ENCODE measurements around the gene ATP5MC2.
"Not testable (repeated sequence)": the region's sequence is repeated elsewhere in the genome, so short reads cannot be mapped to it uniquely, and the experiment has no call there.

The ATP5MC2 gene

GRCh38 chr12:53694756-53695151 lies 18.9 kb upstream of the ATP5MC2 start:
- H3K4me3 ChIP-seq (replicated peaks; ENCODE audit: low read depth, low read length): no peak overlapping the region
- TF ChIP-seq CTCF (IDR thresholded peaks at IDR 0.05; ENCODE audit: low read length, missing control alignments): no peak
- no peak for DNase-seq (ENCODE audit: low read depth)

- no peak overlapping the region for H3K4me3 ChIP-seq (replicated peaks; ENCODE audit: low read depth, low read length)
- no peak for DNase-seq (ENCODE audit: low read depth)
- no peak for TF ChIP-seq CTCF (IDR thresholded peaks at IDR 0.05; ENCODE audit: low read length, missing control alignments)
Observed at GRCh38 chr12:53688134-53688533, 12.3 kb upstream of the ATP5MC2 start.

GRCh38 chr12:53686436-53686835 lies 10.6 kb upstream of the ATP5MC2 start:
- no peak overlapping the region for H3K4me3 ChIP-seq (replicated peaks; ENCODE audit: low read depth, low read length)
- no peak for DNase-seq (ENCODE audit: low read depth)
- TF ChIP-seq CTCF (IDR thresholded peaks at IDR 0.05; ENCODE audit: low read length, missing control alignments): no peak

GRCh38 chr12:53684654-53685220 lies 8.9 kb upstream of the ATP5MC2 start:
- no peak for DNase-seq (ENCODE audit: low read depth)
- no peak for TF ChIP-seq CTCF (IDR thresholded peaks at IDR 0.05; ENCODE audit: low read length, missing control alignments)
- H3K4me3 ChIP-seq (replicated peaks; ENCODE audit: low read depth, low read length): no peak overlapping the region

GRCh38 chr12:53683983-53684382 lies 8.1 kb upstream of the ATP5MC2 start:
- no peak overlapping the region for H3K4me3 ChIP-seq (replicated peaks; ENCODE audit: low read depth, low read length)
- TF ChIP-seq CTCF (IDR thresholded peaks at IDR 0.05; ENCODE audit: low read length, missing control alignments): no peak
- no peak for DNase-seq (ENCODE audit: low read depth)

GRCh38 chr12:53683494-53683893 lies 7.6 kb upstream of the ATP5MC2 start:
- no peak for DNase-seq (ENCODE audit: low read depth)
- no peak for TF ChIP-seq CTCF (IDR thresholded peaks at IDR 0.05; ENCODE audit: low read length, missing control alignments)
- H3K4me3 ChIP-seq (replicated peaks; ENCODE audit: low read depth, low read length): no peak overlapping the region

GRCh38 chr12:53680061-53680460 lies 4.2 kb upstream of the ATP5MC2 start:
- not testable (repeated sequence) for H3K4me3 ChIP-seq (replicated peaks; ENCODE audit: low read depth, low read length); DNase-seq (ENCODE audit: low read depth)
